HG03521 (cell line): ENCODE measurements around the gene HLA-A.
"Not testable (repeated sequence)": the region's sequence is repeated elsewhere in the genome, so short reads cannot be mapped to it uniquely, and the experiment has no call there.

Experiments
- ATAC-seq: cut with Tn5 transposase; IDR thresholded peaks from one replicate; pipeline ENCODE4 v1.9.1; 2021; ENCODE audit warnings: mild to moderate bottlenecking, moderate library complexity; ENCODE audit not compliant: unreplicated experiment

HLA-A gene

DNA sequence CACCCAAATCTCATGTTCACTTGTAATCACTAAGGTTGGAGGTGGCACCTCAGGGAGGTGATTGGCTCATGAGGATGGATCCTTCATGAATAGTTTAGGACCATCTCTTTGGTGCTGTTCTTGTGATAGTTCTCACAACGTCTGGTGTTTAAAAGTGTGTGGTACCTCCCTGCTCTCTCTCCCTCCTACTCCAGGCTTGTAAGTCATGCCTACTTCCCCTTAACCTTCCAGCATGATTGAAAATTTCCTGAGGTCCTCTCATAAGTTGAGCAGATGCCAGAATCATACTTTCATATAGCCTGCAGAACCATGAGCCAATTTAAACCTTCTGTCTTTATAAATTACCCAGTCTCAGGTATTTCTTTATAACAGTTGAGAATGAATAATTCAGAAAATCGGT, 16.6 kb downstream of the HLA-A start:
- ATAC-seq = no peak

DNA sequence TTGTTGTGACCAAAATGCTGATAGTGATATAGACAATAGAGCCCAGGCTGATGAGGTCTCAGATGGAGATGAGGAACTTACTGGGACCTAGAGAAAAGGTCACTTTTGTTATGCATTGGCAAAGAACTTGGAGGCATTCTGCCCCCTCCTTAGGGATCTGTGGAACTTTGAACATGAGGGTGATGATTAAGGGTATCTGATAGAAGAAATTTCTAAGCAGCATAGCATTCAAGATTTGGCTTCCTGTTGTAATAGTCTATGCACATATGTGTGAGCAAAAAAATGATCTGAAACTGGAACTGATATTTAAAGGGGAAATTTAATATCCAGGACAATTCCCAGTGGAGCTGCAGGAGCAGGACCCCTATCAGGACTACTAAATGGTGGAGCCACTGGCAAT, 17.1 kb downstream of the HLA-A start:
- no peak for ATAC-seq

DNA sequence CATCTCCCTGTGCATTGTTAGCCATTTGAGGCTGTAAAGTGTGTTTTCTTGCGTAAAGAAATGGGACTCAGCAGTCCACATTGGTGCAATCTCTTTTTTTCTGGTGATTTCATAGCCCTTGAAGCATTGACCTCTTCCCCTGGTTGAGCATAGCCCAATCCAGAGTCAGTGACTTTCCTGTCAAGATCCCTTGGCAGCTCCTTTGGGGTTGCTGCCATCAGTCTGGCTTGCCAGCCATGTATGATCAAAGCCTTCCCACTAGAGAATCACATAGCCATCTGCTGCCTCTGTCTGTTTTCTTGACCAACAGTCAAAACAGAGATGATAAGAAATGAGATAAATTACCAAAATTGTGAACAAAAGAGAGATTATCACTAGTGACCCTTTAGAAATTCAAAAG, 19.6 kb downstream of the HLA-A start:
- ATAC-seq = no peak

DNA sequence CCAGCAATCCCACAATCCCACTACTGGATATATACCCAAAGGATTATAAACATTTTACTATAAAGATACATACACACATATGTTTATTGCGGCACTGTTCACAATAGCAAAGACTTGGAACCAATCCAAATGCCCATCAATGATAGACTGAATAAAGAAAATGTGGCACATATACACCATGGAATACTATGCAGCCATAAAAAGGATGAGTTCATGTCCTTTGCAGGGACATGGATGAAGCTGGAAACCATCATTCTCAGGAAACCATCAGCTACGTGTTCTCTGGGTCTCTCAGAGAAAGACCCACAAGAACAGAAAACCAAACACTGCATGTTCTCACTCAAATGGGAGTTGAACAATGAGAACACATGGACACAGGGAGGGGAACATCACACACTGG, 21.4 kb downstream of the HLA-A start:
- not testable (repeated sequence) for ATAC-seq

DNA sequence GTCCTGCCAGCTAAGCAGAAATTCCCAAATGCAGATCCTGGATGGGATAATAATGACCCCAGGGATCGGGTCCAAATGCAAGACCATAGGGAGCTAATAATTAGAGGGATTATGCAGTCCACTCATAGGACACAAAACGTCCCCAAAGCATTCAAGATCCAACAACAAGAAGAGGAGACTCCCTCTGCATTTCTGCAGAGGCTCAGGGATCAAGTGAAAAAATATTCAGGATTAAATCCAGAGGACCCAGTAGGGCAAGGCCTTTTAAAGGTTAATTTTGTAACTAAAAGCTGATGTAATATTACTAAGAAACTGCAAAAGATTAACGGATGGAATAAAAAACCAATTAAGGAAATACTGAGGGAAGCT, 22.2 kb downstream of the HLA-A start:
- ATAC-seq = no peak

DNA sequence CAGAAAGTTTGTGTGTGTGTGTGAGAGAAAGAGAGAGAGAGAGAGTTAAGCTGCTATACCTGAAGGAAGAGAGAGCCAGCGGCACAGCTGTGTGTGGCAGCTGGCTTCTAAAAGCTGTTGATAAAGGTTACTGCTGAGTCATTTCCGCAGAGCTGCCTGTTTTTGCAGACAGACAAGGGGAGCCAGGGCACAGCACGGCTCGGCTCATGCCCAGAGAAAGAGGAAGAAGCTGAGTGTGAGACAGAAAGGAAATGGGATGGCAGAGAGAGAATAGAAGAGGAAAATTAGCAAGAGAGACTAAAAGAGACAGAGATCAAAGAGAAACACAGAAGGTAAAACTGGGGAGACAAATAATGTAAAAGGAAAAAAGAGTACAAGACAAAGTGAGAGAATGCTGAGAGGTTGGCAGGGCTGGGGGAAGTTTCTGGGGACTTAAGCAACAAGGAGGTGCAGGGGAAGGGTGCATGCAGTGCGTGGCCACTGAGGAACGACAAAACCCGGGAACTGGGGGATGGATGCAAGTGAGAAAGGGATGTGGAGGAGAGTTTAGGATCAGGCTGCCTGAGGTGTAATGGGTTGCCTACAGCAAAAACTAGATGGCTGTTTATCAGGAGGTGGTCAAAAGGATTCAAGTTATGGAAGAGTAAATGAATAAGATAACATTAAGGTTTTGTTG, 22.7 kb downstream of the HLA-A start:
- ATAC-seq = peak; percentile 87

DNA sequence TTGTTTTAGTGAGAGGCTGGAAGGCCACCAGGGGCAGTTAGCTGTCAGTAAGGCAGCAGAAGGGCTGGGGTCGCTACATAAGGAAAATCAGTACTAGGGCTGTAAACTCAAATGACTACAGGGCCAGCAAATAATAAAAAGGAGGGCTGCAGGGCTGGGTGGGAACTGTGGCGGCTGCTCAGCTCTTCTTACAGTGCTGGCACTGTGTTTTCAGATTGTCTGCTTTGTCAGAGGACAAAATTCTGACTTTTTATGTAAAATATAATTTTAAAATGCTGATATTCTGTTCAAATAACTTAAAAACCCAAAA, 23.2 kb downstream of the HLA-A start:
- no peak for ATAC-seq

DNA sequence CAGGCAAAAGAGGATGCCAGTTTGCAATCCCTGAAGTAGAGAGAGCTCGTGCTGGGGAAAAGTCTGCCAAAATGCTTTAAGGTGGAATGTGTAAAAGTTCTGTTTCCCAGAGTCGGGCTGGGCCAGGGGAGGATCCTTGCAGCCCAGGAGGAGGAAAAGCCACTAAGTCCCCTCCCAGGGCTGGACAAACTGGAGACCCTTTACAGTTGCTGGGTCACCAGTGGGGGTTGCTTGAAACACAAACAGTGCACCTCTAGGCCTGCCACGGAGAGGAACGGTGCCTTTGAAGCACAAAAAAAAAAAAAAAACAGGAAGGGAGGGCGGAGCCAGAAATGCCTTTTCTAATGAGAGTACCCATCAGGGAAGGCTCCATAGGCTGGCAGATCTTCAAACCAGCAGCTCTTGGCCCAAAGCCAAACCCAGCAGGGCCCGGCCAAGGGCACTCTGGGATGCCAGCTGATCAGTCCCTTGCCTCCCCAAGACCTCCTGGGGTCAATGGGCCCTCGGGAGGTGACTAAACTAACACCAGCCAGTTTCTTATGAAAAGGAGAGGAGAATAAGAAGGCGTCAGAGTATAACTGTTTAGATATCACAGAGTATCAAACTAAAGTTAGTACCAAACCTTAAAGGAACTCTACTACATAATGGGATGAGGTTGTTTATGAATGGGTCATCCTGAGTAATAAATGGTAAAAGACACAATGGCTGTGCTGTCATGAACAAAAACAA, 23.7 kb downstream of the HLA-A start:
- ATAC-seq = no peak

DNA sequence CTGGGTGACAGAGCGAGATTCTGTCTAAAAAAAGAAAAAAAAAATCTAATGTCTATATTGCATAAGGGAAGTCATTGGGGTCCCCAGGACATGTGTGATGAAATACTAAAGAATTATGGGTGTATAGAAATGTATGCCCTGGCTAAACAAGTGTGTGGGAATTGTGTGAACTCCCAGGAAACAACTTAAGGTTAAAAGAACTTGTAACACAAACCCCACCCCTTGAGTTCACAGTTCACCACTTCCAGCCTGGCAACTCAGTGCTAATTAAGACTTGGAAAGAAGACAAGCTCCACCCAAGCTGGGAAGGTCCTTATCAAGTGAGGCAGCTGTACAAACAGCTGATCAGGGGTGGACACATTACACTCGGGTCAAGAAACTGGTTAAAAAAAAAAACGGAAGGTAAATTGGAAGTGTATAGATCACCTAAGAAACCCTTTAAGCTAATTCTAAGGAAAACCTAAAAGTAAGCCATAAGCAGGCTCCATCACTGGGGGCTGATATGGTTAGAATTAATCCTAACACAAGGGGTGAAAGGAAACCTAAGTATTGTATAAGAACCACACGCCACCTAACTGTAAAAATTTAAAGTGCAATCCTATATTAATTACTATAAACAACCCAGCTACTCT, 25.2 kb downstream of the HLA-A start:
- no peak for ATAC-seq

DNA sequence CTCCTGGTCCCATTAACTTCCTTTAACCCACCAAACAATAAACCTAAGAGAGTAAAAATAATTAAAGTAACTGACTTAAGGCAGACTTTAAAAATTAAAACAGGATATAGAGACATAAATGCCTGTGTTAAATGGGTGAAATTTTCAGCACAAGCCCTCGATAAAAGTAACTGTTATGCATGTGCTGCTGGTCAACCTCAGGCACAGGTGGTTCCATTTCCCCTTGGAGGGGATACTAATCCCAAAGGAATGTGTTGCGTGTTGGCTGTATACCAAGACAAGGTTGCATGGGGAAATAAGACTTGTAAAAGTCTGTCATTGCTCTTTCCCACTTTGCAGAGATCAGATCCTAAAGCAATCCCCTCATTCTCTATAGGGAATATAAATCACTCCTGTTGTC, 25.8 kb downstream of the HLA-A start:
- ATAC-seq = no peak

DNA sequence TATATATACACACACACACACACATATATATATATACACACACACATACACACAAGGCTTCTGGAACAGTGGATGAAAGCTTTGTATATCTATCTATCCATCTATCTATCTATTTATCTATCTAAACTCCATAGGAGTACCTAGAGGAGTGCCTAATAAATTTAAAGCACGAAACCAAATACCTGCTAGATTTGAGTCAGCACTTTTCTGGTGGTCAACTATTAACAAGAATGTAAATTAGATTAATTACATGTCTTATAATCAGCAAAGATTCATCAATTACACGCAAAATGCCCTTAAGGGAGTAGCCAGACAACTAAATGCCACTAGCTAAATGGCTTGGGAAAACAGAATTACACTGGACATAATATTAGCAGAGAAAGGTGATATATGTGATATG, 26.6 kb downstream of the HLA-A start:
- no peak for ATAC-seq

DNA sequence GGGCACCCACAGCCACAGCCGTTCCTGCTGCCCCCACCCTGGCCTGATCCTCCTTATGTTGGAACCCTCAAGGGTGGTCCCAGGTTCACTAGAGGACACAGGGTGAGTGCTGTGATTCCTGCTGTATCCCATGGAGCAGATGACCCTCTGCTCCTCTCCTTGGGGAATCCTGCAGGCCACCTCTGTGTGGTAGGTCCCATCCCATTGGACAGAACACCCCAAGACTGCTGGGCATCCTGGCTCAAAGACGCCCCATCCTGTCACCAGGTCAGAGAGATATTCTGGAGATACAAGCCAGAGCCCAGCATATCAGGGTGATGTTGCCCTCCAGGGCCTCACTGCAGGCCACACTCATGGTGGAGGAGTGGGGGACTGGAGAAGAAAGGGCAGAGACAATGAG, 28.4 kb downstream of the HLA-A start:
- no peak for ATAC-seq

DNA sequence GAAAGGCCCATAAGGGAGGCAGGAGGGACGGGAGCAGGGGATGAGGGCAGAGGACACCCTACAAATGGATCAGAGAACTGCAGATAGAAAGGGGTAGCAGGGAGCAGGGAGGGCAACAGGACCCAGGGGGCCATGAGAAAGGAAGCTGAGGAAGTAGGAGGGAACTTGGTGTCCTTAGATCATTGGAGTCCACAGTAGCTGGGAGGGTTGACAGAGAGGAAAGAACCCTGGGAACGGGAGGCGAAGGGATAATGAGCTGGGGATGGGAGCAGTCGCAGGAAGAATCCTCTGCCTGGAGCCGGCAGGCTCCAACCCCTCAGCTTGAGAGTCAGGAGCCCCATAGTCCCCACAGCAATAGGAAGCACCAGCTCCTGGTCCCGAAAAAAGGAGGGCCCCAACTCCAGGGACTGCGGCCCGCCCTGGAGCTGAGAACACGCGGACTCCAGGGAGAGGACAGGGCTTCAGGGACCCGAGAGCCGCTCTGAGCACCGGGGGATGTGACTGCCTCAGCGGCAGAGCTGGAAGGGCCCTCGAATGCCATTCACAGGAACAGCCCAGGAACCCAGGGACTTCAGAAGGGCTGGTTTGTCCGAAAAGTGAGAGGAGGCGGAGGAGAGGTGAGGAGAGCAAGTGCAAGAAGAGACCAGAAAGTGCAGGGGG, 32.7 kb downstream of the HLA-A start:
- ATAC-seq = no peak

DNA sequence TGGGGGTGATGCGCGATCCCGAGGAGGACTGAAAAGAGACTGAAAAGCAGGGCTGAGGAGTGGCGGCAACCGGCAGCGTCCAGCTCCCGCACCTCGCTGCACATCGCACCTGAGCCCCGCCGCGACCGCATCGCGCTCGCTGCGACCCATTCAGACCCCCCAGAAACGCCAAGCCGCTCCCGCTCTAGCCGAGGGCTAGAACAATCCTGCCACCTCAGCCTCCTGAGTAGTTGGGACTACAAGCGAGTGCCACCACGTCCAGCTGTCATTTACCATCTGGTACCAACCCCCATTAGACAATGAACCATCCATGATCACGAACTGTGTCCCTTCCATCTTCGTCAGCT, 33.2 kb downstream of the HLA-A start:
- ATAC-seq = no peak

DNA sequence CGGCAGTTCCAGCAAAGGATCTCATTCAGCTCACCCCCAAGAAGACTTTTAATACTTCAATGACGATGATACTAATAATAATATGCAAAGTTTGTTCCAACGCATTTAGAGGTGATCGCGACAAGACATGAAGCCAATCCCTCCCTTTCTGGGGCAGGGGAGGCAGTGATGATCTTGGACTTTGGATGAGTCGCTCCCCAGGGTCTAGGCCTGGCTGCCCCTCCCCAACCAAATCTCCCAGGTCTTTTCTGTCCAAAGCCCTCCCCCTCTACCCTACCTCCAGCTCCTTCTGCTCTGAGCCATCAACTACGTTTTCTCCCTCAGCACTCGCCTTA, 33.9 kb downstream of the HLA-A start:
- ATAC-seq = no peak

DNA sequence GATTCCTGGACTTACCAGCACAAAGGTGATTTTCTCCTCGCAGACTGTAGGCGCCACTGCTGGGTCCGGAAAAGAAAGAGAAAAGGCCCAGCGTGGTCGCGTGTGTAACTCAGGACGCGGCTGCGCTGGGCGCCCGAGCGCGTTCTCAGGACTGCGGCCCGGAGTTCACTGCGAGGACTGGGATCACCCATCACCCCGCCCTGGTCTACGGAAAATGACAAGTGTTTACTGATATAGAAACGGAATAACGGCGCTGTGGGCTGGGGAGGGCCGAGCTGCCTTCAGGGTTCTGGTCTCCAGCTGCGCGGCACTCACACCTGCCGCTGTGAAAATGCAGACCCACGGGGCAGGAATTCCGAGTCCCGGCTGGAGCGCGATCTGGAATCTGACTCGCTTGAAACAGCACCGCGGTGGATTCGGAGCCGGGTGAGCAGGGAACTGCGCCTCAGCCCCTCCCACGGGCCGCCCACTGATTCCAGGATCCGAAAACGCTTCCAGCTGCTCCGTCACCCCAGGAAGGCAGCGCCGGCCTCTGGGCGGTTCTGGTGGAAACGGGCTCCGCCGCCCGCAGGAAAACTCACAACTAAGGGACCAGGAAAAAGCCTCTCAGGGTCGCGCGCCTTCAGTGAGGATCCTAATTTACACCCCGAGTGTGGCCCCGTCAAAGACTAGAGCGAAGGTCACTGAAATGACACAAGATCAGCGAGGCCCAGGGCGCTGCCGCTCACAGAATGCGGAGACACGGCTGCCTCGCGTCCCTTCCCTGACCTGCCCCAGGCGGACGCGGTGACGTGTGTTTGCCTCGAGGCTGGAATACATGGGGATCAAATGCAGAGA, 34.5 kb downstream of the HLA-A start:
- peak; percentile 63 for ATAC-seq

DNA sequence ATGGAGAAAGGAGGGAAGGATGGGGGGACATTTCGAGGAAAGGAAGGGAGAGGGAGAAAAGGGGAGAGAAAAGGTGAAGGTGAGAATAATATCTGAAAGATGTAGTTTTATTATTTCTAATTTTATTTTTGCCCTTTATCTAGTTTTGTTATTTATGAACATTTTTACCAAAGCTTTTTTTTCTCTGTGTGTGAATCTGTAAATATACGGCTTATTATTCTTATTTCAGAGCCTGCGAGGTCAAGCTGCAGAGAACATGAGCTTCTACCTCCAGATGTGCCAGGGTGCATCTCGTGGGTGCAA, 35.0 kb downstream of the HLA-A start:
- no peak for ATAC-seq

DNA sequence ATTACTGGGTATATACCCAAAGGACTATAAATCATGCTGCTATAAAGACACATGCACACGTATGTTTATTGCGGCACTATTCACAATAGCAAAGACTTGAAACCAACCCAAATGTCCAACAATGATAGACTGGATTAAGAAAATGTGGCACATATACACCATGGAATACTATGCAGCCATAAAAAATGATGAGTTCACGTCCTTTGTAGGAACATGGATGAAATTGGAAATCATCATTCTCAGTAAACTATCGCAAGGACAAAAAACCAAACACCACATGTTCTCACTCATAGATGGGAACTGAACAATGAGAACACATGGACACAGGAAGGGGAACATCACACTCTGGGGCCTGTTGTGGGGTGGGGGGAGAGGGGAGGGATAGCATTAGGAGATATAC, 37.7 kb downstream of the HLA-A start:
- ATAC-seq = not testable (repeated sequence)

DNA sequence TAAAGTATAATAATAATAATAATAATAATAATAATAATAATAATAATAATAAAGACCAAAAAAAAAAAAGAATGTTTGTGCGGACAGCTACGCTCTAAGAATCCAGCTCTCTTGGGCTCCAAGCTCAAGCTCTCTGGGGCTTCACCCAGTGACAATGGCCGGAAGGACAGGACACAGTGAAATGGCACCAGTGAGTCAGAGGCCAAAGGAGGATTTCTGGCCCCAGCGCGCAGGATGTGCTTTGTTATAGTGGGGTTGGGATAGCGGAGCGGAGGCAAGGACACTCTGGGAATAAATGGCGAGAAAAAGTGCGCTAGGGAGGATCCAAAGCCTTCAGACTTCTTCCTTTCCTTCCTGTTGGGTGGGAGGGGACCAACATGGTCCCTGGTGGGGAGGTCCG, 38.2 kb downstream of the HLA-A start:
- ATAC-seq = no peak

DNA sequence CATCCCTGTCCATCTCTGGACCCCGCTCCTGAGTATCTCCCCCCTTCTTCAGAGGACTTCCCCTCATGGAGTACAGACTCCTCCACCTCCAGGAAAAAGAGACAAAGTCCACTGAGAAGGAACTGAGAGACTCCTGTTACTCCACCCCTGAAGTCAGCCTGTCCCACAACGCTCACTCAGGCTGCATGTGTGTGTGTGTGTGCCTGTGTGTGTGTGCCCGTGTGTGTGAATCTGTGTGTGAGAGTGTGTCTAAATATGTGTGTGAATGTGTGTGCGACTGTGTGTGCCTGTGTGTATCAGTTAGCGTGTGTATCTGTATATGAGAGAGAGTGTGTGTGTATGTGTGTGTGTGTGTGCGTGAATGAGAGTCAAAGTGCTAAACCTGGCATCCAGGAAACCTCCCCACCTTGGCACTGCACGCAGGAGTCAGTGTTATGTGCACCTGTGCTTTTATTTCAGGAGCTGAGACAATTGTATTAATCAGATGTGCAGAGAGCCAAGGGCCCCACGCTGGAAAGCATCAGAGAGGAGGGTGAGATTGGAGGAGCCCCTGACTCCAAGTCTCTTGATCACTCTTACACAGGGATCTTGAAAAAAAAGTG, 39.0 kb downstream of the HLA-A start:
- no peak for ATAC-seq

DNA sequence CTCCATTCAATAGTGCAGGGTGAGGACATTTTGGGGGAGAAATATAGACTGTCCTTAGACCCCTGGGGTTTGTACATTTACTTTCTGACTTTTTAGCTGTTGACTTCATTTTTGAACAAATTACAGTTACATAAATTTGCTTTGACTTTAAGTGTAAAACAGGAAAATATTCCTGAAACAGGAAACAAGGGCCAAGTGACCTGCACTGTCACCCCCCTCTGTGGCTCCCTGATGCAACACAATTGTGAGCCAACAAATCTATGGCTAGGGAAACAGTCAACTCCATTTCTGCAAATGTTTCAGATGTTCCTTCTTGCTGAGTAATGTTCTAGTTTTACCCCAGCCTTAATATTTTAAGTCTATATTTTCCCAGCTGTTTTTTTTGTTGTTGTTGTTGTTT, 39.8 kb downstream of the HLA-A start:
- no peak for ATAC-seq
